Activated naive CD8-positive, alpha-beta T cell treated with anti-CD3 and anti-CD28 coated beads, Interleukin-2, amount 50 U/mL, for 24 hours (primary cell): ENCODE results near the gene ABLIM2.

Source experiments
- ATAC-seq: fragments of 150-1000 bp; cut with Tn5 transposase; one replicate; pipeline ENCODE4 v1.10.0; 2021
- DNase-seq: peaks from one replicate; pipeline ENCODE4 v3.0.0; 2021
- H3K27ac Mint-ChIP-seq: one replicate; pipeline ENCODE4 v1.8.0; 2021; ENCODE audit warnings: mild to moderate bottlenecking, mixed read lengths
- H3K27me3 Mint-ChIP-seq: one replicate; pipeline ENCODE4 v1.8.0; 2021; ENCODE audit warnings: mixed read lengths
- H3K36me3 Mint-ChIP-seq: one replicate; pipeline ENCODE4 v1.8.0; 2021; ENCODE audit warnings: low read depth, mixed read lengths
- H3K4me1 Mint-ChIP-seq: one replicate; pipeline ENCODE4 v1.8.0; 2021; ENCODE audit warnings: mixed read lengths
- H3K4me3 Mint-ChIP-seq: one replicate; pipeline ENCODE4 v1.8.0; 2021; ENCODE audit warnings: mild to moderate bottlenecking, moderate library complexity, mixed read lengths
- H3K9me3 Mint-ChIP-seq: one replicate; pipeline ENCODE4 v1.8.0; 2021; ENCODE audit warnings: mixed read lengths

ABLIM2 gene

DNA sequence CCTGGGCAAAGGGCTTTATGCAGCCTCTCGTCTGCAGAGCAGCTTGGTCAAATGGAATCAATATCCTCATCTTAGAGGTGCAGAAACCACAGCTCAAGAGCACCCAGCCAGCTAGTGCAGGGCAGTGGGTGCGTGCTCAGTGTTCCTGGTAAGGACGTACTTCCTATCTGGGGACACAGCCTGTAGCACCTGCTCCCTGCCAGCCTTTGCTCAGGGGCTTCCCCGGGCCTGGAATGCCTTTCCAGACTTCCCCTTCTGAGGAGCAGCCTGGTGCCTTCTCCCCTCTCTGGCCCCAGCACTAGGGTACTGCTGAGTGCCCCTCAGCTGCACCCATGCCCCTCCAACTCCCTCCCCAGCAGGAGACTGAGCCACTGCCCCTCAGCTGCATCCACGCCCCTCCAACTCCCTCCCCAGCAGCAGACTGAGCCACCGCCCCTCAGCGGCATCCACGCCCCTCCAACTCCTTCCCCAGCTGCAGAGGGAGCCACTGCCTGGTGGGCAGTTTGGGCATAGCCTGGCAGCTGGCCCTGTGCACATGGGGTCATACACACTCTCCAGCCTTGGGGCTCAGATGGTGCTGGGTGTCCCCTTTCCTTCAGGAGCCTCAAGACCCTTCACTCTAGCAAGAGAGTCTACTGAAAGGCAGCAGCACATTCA, 176.7 kb downstream of the ABLIM2 start:
- Mint-ChIP-seq H3K9me3 (no peaks in the 10 kb centered on the region), H3K4me1 (peaks cover 5% of the 10 kb centered on the region), H3K27me3 (peaks cover 2% of the 10 kb centered on the region), H3K36me3 (no peaks in the 10 kb centered on the region), H3K27ac (no peak overlapping the region), H3K4me3 (no peak overlapping the region)
- ATAC-seq (no peak), DNase-seq (no peak)

DNA sequence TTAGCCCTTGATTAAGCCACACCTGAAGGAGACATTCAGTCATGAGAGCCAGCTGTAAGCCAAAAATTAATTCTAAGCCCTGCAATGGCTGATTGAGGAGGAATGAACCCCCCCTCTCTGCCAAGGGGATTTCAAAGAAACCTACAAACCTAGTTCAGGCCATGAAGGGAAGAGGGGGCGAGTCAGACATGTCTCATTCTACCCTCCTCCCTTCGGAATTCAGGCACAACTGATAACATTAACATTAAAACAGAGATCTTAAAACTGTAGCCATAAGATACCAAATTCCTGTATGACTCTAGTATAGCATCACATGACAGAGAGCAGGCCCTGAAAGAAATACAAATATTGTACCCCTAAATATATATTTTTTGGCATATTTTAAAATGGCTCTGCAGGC, 178.6 kb downstream of the ABLIM2 start:
- DNase-seq: no peak
- Mint-ChIP-seq H3K4me3 (no peak overlapping the region), H3K4me1 (peaks cover 2% of the 10 kb centered on the region), H3K27ac (no peak overlapping the region), H3K27me3 (no peaks in the 10 kb centered on the region), H3K9me3 (no peaks in the 10 kb centered on the region), H3K36me3 (no peaks in the 10 kb centered on the region)
- ATAC-seq: no peak

DNA sequence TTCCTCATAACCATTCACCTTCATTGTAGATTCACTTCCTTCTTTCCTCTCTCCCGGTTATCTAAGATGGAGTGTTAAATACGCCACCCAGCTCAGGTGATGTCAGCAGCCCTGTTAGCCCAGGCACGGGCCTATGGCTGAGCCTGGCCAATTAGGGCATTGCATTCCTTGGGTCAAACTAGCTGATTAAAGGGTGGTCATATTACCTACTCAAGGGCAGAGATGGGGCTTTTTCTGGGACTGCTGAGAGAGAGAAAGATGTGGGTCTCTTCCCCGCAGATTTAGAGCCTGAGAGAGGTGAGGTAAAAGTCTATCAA, 179.0 kb downstream of the ABLIM2 start:
- Mint-ChIP-seq H3K9me3 (no peaks in the 10 kb centered on the region), H3K36me3 (no peaks in the 10 kb centered on the region), H3K4me3 (no peak overlapping the region), H3K4me1 (peaks cover 2% of the 10 kb centered on the region), H3K27ac (no peak overlapping the region), H3K27me3 (no peaks in the 10 kb centered on the region)
- DNase-seq (no peak), ATAC-seq (no peak)

DNA sequence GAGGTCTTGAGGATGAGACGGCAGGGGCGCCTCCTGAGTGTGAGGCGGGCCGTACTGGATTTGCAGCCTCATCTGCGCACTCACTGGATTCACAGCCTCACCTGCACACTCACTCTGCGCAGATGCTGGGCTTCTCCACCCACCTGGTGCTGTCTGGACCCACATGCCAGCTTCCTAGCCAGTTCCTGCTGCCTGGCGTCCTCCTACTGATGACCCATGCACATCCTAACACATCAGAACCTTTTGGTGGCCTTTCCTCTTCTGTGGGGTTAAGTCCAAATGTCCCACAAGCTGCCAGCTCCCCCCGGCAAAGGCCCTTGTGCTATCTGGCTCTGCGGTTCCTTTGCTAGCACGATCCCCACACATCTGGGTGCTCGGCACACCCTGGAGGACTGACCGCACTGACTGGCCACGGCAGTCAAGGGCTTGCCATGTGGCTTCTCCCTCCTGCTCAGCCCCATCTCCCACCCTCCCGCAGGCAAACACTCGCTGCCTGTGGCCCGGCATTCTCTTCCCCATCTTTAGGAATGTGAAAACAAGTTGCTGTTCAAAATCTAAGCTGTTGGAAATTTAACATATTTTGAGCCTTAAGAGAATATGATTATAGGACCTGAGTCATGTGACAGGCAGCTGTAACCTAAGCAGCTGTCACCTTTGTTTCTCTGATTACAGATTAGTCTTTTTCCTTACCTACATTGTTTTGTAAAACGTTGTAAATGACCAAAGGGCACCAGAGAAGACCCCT, 179.5 kb downstream of the ABLIM2 start:
- ATAC-seq (no peak), DNase-seq (no peak)
- Mint-ChIP-seq H3K36me3 (no peaks in the 10 kb centered on the region), H3K27me3 (no peaks in the 10 kb centered on the region), H3K4me1 (peaks cover 2% of the 10 kb centered on the region), H3K27ac (no peak overlapping the region), H3K9me3 (no peaks in the 10 kb centered on the region), H3K4me3 (no peak overlapping the region)

DNA sequence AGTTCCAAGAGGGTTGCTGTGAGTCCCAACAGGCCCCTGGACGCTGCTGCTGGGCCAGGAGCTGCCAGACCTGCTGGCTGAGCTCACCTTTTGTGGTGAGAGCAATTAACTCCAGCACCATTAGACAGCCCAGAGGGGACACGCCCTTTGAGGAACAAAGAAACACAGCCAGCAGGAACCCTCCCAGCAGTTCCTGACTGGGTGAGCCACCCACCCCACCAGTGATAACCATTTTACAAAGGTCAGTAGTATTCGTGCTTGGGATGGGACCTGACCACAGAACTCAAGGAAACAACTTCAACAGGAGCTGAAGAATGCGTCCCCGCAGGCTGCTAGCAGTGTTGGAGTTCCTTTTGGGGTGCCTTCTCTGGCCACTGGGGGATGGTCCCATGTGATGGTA, 180.1 kb downstream of the ABLIM2 start:
- Mint-ChIP-seq H3K9me3 (no peaks in the 10 kb centered on the region), H3K27ac (peak overlapping the region; percentile 33), H3K4me3 (no peak overlapping the region), H3K27me3 (no peaks in the 10 kb centered on the region), H3K36me3 (no peaks in the 10 kb centered on the region), H3K4me1 (peaks cover 7% of the 10 kb centered on the region)
- ATAC-seq: no peak
- no peak for DNase-seq

DNA sequence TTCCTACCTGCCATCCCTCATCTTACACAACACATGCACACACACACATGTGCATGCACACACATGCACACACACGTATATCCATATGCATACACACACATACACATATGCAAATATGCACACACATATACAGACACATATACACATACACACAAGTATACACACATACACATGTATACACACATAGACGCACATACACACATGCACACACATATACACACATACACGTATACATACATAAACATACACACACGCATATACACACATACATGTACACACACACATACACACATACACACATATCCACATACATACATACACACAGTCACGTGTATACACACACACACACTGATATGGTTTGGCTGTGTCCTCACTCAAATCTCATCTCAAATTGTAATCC, 182.0 kb downstream of the ABLIM2 start:
- no peaks in the 10 kb centered on the region for H3K9me3 Mint-ChIP-seq
- H3K27me3 Mint-ChIP-seq: no peaks in the 10 kb centered on the region
- no peak for DNase-seq
- H3K4me1 Mint-ChIP-seq: peaks cover 26% of the 10 kb centered on the region
- H3K27ac Mint-ChIP-seq: no peak overlapping the region
- no peak for ATAC-seq
- H3K36me3 Mint-ChIP-seq: peaks cover 2% of the 10 kb centered on the region
- H3K4me3 Mint-ChIP-seq: no peak overlapping the region

DNA sequence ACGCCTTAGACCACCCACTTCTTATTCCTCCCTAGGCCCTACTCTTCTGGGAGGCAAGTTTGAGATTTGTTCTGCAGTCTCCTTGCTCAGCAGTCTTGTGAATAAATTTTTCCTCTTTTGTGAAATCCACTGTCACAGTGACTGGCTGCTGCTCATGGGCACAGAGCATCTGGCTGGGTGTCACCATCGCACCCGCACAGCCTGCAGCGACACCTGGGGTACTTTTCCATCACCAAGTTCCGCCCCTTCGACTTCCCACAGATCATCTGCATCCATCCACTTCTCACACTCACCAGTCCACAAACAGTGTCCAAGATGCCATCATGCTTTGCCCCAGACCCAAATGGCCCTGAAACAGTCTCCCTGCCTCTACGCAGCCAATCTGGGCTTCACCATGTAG, 182.6 kb downstream of the ABLIM2 start:
- H3K9me3 Mint-ChIP-seq: no peaks in the 10 kb centered on the region
- H3K27ac Mint-ChIP-seq: no peak overlapping the region
- ATAC-seq (no peak), DNase-seq (no peak)
- H3K36me3 Mint-ChIP-seq: peaks cover 2% of the 10 kb centered on the region
- H3K4me3 Mint-ChIP-seq: no peak overlapping the region
- H3K4me1 Mint-ChIP-seq: peaks cover 32% of the 10 kb centered on the region
- no peaks in the 10 kb centered on the region for H3K27me3 Mint-ChIP-seq

DNA sequence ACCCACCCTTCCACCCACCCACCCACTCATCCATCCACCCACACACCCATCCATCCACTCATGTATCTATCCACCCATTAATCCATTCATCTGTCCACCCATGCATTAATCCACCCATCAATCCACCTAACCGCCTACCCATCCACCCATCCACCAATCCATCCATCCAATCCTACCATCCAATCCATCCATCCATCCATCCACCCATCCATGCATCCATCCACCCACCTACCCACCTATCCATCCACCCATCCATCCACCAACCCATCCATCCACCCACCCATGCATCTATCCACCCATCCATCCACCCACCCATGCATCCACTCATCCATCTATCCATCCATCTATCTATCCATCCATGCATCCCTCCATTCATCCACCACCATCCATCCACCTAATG, 184.2 kb downstream of the ABLIM2 start:
- peaks cover 46% of the 10 kb centered on the region for H3K4me1 Mint-ChIP-seq
- H3K4me3 Mint-ChIP-seq: no peak overlapping the region
- H3K27ac Mint-ChIP-seq: no peak overlapping the region
- no peaks in the 10 kb centered on the region for H3K9me3 Mint-ChIP-seq
- H3K27me3 Mint-ChIP-seq: no peaks in the 10 kb centered on the region
- DNase-seq (no peak), ATAC-seq (no peak)
- H3K36me3 Mint-ChIP-seq: peaks cover 2% of the 10 kb centered on the region

DNA sequence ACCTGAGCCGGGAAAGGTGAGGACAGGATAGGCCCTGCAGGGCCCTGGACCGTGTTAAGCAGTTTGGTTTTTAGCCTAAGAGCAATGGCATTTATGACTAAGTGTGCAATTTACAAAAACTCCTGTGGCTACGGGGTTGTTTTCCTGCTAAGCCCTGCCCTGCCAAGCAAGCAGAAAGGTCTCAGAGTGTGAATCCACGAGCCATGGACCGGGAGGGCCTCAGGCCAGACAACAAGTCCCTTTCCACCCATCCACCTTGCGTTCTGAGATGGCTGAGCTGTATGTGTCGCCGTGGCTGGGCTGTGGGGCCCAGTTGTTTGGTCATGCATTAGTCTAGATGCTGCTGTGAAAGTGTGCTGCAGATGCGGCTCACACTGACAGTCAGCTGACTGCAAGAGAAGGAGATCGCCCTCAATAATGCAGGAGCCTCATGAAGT, 185.1 kb downstream of the ABLIM2 start:
- peaks cover 2% of the 10 kb centered on the region for H3K36me3 Mint-ChIP-seq
- no peak overlapping the region for H3K4me3 Mint-ChIP-seq
- ATAC-seq (no peak), DNase-seq (no peak)
- H3K4me1 Mint-ChIP-seq: peaks cover 52% of the 10 kb centered on the region
- no peaks in the 10 kb centered on the region for H3K9me3 Mint-ChIP-seq
- H3K27ac Mint-ChIP-seq: peak overlapping the region; percentile 31
- no peaks in the 10 kb centered on the region for H3K27me3 Mint-ChIP-seq

DNA sequence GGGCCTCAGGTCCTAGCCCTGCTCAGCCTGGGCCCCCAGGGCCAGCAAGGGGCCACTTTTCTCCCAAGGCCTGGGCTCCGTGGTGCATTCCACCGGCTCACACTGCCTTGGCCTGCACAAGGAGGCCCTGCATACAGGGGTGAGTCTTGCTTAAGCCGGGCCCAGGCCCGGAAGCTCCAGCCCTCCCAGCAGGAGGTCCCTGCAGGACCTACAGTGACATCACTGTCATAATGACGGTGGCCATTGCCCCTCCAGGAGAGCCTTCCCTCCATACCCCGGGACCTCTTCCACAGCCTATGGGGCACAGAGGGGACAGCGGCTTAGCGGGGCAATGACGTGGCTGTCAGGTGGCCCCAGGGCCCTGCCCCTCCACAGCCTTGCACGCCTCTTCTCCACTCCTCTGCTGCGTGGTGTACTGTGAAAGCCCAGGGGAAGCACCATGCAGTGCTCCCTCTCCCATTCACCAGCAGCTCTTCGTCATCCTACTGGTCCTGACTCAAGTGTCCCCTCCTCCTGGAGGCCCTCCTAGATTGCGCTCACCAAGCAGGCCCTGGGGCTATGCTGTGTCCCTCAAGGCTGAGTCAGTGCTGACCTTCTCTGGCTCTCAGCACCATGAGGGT, 186.6 kb downstream of the ABLIM2 start:
- DNase-seq (no peak), ATAC-seq (peak; percentile 11)
- Mint-ChIP-seq H3K4me1 (peaks cover 61% of the 10 kb centered on the region), H3K27ac (peak overlapping the region; percentile 77), H3K4me3 (peak overlapping the region; percentile 88), H3K36me3 (peaks cover 2% of the 10 kb centered on the region), H3K27me3 (no peaks in the 10 kb centered on the region), H3K9me3 (no peaks in the 10 kb centered on the region)

DNA sequence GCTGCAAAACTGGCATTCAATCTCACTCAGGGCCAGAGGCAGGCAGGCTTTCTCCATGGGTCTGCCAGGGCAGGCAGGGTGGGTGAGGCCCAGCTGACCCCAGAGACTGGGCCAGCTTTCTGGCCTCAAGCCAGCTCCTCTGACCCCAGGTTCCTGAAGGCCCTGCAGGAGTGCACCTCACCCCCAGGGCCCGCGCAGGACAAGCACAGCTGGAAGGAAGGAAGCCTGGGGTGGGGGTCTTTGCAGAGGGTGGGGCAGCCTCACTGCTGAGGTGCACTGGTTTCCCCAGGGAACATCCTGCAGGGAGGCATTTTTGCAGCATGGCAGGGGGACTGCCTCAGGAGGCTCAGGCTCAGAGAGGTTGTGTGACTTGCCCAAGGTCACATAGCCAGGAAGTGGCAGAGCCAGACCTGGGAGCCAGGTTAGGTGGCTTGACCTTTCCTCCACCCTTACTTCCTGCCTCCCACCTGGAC, 187.4 kb downstream of the ABLIM2 start:
- Mint-ChIP-seq H3K9me3 (no peaks in the 10 kb centered on the region), H3K36me3 (peaks cover 2% of the 10 kb centered on the region), H3K4me1 (peaks cover 61% of the 10 kb centered on the region), H3K4me3 (peak overlapping the region; percentile 88), H3K27me3 (no peaks in the 10 kb centered on the region), H3K27ac (peak overlapping the region; percentile 98)
- DNase-seq (no peak), ATAC-seq (no peak)

DNA sequence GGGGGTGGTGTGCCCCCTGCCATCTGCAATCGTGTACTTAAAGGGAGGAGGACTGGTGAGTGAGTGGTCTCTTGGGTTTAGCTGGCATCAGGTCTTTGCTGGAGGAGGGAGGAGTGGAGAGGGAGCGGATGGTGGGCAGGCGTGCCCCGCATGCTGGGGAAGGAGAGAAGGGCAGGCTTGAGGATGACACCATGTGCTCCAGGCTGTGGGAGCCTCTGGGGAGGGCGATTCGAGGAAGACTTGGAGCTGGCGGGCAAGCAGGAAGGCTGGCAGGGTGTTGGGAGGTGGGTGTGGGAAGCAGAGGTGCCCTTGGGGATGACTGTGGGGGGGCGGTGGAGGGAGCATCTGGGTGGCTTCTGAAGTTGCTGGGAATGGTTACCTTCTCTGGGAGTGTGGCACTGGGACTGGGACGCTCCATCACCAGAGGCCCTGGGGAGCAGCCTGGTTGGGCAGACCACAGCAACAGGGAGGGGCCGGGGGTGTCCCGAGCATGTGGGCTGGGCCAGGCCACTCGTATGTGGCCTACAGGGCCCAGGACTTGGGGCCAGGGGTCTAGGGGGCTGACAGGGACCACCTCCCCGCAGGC, 188.2 kb downstream of the ABLIM2 start:
- Mint-ChIP-seq H3K36me3 (peaks cover 2% of the 10 kb centered on the region), H3K4me3 (peak overlapping the region; percentile 88), H3K27me3 (no peaks in the 10 kb centered on the region), H3K27ac (peak overlapping the region; percentile 98), H3K4me1 (peaks cover 65% of the 10 kb centered on the region), H3K9me3 (no peaks in the 10 kb centered on the region)
- DNase-seq (no peak), ATAC-seq (peak; percentile 2)

DNA sequence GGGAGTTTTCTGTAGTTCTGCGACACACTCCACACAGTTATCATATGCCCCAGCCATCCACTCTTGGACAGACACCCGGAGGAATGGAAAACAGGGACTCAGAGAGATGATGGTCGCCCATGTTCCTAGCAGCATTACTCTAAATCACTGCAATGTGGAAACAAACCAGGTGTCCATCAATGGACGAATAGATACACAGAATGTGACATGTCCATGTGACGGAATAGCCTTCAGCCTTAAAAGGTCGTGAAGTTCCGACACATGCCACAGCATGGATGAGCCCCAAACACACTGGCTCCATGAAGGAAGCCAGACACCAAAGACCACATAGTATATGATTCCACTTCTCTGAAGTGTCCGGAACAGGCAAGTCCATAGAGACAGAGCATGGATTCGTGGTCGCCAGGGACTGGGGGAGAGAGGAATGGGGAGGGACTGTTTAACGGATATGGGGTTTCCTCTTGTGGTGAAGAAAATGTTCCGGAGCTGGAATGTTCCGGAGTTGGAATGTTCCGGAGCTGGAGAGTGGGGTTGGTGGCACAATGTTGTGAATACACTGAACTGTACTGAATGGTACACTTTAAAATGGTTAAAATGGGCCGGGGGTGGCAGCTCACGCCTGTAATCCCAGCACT, 190.2 kb downstream of the ABLIM2 start:
- ATAC-seq: no peak
- H3K9me3 Mint-ChIP-seq: no peaks in the 10 kb centered on the region
- H3K4me1 Mint-ChIP-seq: peaks cover 78% of the 10 kb centered on the region
- DNase-seq: no peak
- no peaks in the 10 kb centered on the region for H3K27me3 Mint-ChIP-seq
- H3K4me3 Mint-ChIP-seq: no peak overlapping the region
- H3K36me3 Mint-ChIP-seq: peaks cover 2% of the 10 kb centered on the region
- H3K27ac Mint-ChIP-seq: no peak overlapping the region

DNA sequence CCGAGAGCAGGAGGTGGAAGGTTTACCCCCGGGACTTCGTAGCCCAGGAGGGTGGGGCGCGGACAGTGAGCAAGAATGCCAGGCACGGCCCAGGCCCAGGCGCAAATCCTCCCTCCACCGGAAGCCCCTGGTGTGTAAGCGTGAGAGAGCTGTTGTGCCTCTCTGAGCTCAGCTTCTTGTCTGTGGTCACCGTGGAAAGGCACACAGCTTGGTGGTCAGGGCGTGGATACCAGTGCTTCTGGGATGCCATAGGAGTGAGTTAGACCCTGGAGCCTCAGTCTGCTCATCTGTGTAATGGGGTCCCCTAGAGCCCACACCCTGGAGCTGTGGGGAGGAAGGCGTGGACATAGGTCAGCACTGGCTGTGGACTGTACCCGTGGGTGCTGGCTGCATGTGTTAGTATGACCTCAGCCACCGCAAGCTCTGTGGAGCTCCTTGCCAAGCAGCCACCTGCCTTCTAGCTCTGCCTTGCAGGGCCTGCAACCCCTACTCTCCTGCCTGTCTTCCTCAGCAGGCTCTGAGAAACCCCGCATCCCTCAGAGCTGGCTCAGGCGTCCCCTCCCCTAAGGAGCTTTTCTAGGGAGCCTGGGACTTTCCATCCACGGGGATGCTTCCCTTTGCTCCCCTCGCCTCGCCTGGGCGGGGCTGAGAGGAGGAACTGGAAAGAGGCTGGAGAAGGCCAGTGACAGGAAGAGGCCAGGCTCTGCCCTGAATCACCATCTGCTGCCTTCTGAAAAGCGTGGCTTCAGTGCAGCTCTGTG, 190.9 kb downstream of the ABLIM2 start:
- H3K4me3 Mint-ChIP-seq: no peak overlapping the region
- no peak for ATAC-seq
- peaks cover 4% of the 10 kb centered on the region for H3K27me3 Mint-ChIP-seq
- H3K27ac Mint-ChIP-seq: no peak overlapping the region
- no peaks in the 10 kb centered on the region for H3K9me3 Mint-ChIP-seq
- no peak for DNase-seq
- H3K36me3 Mint-ChIP-seq: peaks cover 2% of the 10 kb centered on the region
- H3K4me1 Mint-ChIP-seq: peaks cover 78% of the 10 kb centered on the region
